Panc1 (cell line): ENCODE data around the gene PRKCB. TPM values are rescaled to one million over a fixed set of nuclear protein-coding genes. Genes with fewer than 3 reads are reported as not detected.

Experiments used
- ATAC-seq: fragments of 200-7000 bp; cut with Tn5 transposase; 2 replicates; pipeline ENCODE4 v1.9.1; 2020; ENCODE audit warnings: mild to moderate bottlenecking, moderate library complexity
- BruUV-seq: library from RNA; stranded (reverse); fragments of 400-500 nt; replicated peaks from 2 replicates; lab custom pipeline; 2021; lab: Mats Ljungman, UMichigan
- CTCF ChIA-PET: fragments of 300-600 bp; sonication (Branson Sonifier 250); formaldehyde crosslinking; loops from one replicate; lab custom pipeline; 2022; ENCODE audit warnings: antibody characterized with exemption; lab: Charles Lee
- POLR2A ChIA-PET: fragments of 300-600 bp; sonication (Branson Sonifier 250); formaldehyde crosslinking; loops from one replicate; lab custom pipeline; 2022; ENCODE audit warnings: antibody characterized with exemption; lab: Charles Lee
- DNase-seq: peaks from one replicate; pipeline ENCODE4 v3.0.0-alpha.2; 2010; ENCODE audit warnings: low read depth, low spot score
- H3K27ac ChIP-seq: 2 replicates; pipeline ENCODE4 v1.5.1; 2011; ENCODE audit warnings: mild to moderate bottlenecking, low read length, inconsistent platforms
- H3K27me3 ChIP-seq: fragments of 200-500 bp; sonication (Bioruptor generic); 2 replicates; pipeline ENCODE4 v1.6.0; 2014; ENCODE audit warnings: low read length, inconsistent platforms; ENCODE audit not compliant: control insufficient read depth, insufficient read depth
- H3K36me3 ChIP-seq: fragments of 200-500 bp; sonication (Bioruptor generic); 2 replicates; pipeline ENCODE4 v1.5.1; 2014; ENCODE audit warnings: inconsistent platforms, mild to moderate bottlenecking, low read length, moderate library complexity; ENCODE audit not compliant: control insufficient read depth, insufficient read depth
- H3K4me1 ChIP-seq: 2 replicates; pipeline ENCODE4 v1.5.1; 2011; ENCODE audit warnings: inconsistent platforms, mild to moderate bottlenecking, low read length, moderate library complexity; ENCODE audit not compliant: control insufficient read depth, insufficient read depth
- H3K4me3 ChIP-seq, 2 experiments: 2 replicates each; pipeline ENCODE4 v1.5.1; 2011 to 2012; ENCODE audit warnings: low read depth in 2 of 2, low read length in 2 of 2, mild to moderate bottlenecking in 2 of 2, inconsistent platforms in 1 of 2, moderate library complexity in 1 of 2
- H3K9me3 ChIP-seq: fragments of 200-500 bp; sonication (Bioruptor generic); 2 replicates; pipeline ENCODE4 v1.5.1; 2014; ENCODE audit warnings: low read depth, mild to moderate bottlenecking, inconsistent platforms, low read length, moderate library complexity; ENCODE audit not compliant: control insufficient read depth, insufficient read depth
- CTCF ChIP-seq: fragments of 450-650 bp; IDR thresholded peaks from 2 replicates; pipeline ENCODE4 v1.5.1; 2017; ENCODE audit warnings: mild to moderate bottlenecking
- POLR2AphosphoS5 ChIP-seq: IDR thresholded peaks from 2 replicates; pipeline ENCODE4 v1.6.1; 2012; ENCODE audit warnings: mild to moderate bottlenecking, low read depth, low read length, moderate library complexity
- REST ChIP-seq, 2 experiments: IDR thresholded peaks; 2 replicates each; pipeline ENCODE4 v1.6.1; 2011 to 2012; ENCODE audit warnings: low read depth in 2 of 2, control low read depth in 1 of 2, low read length in 1 of 2, mild to moderate bottlenecking in 1 of 2, moderate library complexity in 1 of 2; ENCODE audit not compliant: insufficient read depth in 1 of 2
- SIN3A ChIP-seq: IDR thresholded peaks from 2 replicates; pipeline ENCODE4 v1.6.1; 2012; ENCODE audit warnings: low read depth, mild to moderate bottlenecking, low read length, moderate library complexity, borderline replicate concordance; ENCODE audit not compliant: insufficient read depth
- TCF7L2 ChIP-seq: IDR thresholded peaks from 2 replicates; pipeline ENCODE4 v1.6.1; 2011; ENCODE audit warnings: mild to moderate bottlenecking, low read depth, low read length, inconsistent platforms
- in situ Hi-C: cut with HindIII; loops from 2 replicates; pipeline ENCODE4 v1.10.0; 2016; ENCODE audit warnings: low sequenced_read_pairs, low pct_unique_long_range_greater_than_20kb
- intact Hi-C: fragments of 100-400 bp; cut with micrococcal nuclease; formaldehyde crosslinking; loops from one replicate; pipeline ENCODE4 v1.10.0; 2022; ENCODE audit not compliant: unreplicated experiment
- microRNA-seq: library from miRNA; unstranded; fragments of <30 nt; microRNA quantifications from one replicate; pipeline ENCODE4 v1.1.0, GENCODE V29; 2020; ENCODE audit not compliant: unreplicated experiment
- total RNA-seq: library from RNA; stranded (reverse); gene quantifications from one replicate; pipeline ENCODE4 v1.2.1, GENCODE V29; 2021; ENCODE audit not compliant: unreplicated experiment

Gene PRKCB
- total RNA-seq, 1 experiment from 2014 or later = 0.41 TPM

- ATAC-seq (no peak), DNase-seq (no peak)
- TF ChIP-seq TCF7L2 (no peak), REST (IDR thresholded peaks at IDR 0.05; ENCODE audit: insufficient read depth in 1 of 2, low read depth in 2 of 2, low read length in 1 of 2) (no peak), POLR2AphosphoS5 (no peak), SIN3A (no peak), CTCF (no peak)
- Histone ChIP-seq H3K9me3 (no peaks in the 10 kb centered on the region), H3K27ac (no peak overlapping the region), H3K4me1 (no peaks in the 10 kb centered on the region), H3K27me3 (peaks cover 20% of the 10 kb centered on the region), H3K4me3 (no peak overlapping the region), H3K36me3 (no peaks in the 10 kb centered on the region)
- in situ Hi-C loops (no loop called here), intact Hi-C loops (loop anchor here (10.0 kb wide), 1 partner anchor 246 kb away; no protein-coding TSS in a partner anchor)
- no TSS peak for BruUV-seq
- POLR2A ChIA-PET = no interaction called here
- CTCF ChIA-PET = no interaction called here
Observed at GRCh38 chr16:24258791-24259190, 423.0 kb downstream of the PRKCB start.

- Histone ChIP-seq H3K36me3 (no peaks in the 10 kb centered on the region), H3K27me3 (peaks cover 12% of the 10 kb centered on the region), H3K4me1 (no peaks in the 10 kb centered on the region), H3K27ac (no peak overlapping the region), H3K4me3 (no peak overlapping the region), H3K9me3 (no peaks in the 10 kb centered on the region)
- no TSS peak for BruUV-seq
- ChIA-PET CTCF (no interaction called here), POLR2A (no interaction called here)
- intact Hi-C loops = no loop called here
- ATAC-seq (no peak), DNase-seq (no peak)
- no peak for TF ChIP-seq SIN3A
- no peak for TF ChIP-seq TCF7L2
- no peak for TF ChIP-seq CTCF
- no peak for TF ChIP-seq POLR2AphosphoS5
- TF ChIP-seq REST (IDR thresholded peaks at IDR 0.05; ENCODE audit: insufficient read depth in 1 of 2, low read depth in 2 of 2, low read length in 1 of 2) = no peak
- in situ Hi-C loops = no loop called here
Observed at GRCh38 chr16:24262816-24263215, 427.0 kb downstream of the PRKCB start.

Small RNA genes within 50 kb of the gene (microRNA-seq; reads per million reads assigned to microRNA genes)
- not detected for gene MIR1273H

Other genes starting within 250 kb of the PRKCB start
- 166 TPM for gene NDUFAB1, start 239.7 kb upstream of the PRKCB start, total RNA-seq
- 21.7 TPM for gene PALB2, start 194.7 kb upstream of the PRKCB start, total RNA-seq
- gene DCTN5, start 194.5 kb upstream of the PRKCB start, total RNA-seq = 72.9 TPM
- gene PLK1, start 157.1 kb upstream of the PRKCB start, total RNA-seq = 94.8 TPM
- gene ERN2, start 122.8 kb upstream of the PRKCB start, total RNA-seq = not detected
- gene CHP2, start 81.0 kb upstream of the PRKCB start, total RNA-seq = not detected